Neutrophil (primary cell): ENCODE data around the gene SOX5.

Experiments used
- H3K27ac ChIP-seq: fragments of 200-600 bp; sonication (generic); 2 replicates; pipeline ENCODE4 v1.5.1; 2016; ENCODE audit warnings: mild to moderate bottlenecking, moderate library complexity
- H3K27me3 ChIP-seq: fragments of 200-600 bp; sonication (generic); 2 replicates; pipeline ENCODE4 v1.6.0; 2016; ENCODE audit warnings: mild to moderate bottlenecking
- H3K36me3 ChIP-seq: fragments of 200-600 bp; sonication (generic); 2 replicates; pipeline ENCODE4 v1.5.1; 2017
- H3K4me1 ChIP-seq, 2 experiments: fragments of 200-600 bp in 1 of 2; sonication (generic) in 1 of 2; 1 replicate in 1 of 2; 2 replicates in 1 of 2; pipeline versions ENCODE4 v1.5.1 to v1.6.1; 2013 to 2016; ENCODE audit warnings: low read depth in 1 of 2, low read length in 1 of 2, mild to moderate bottlenecking in 1 of 2, moderate library complexity in 1 of 2; ENCODE audit not compliant: control insufficient read depth in 1 of 2, insufficient read depth in 1 of 2
- H3K4me3 ChIP-seq, 2 experiments: fragments of 200-600 bp in 1 of 2; sonication (generic) in 1 of 2; 1 replicate in 1 of 2; 2 replicates in 1 of 2; pipeline ENCODE4 v1.5.1; 2013 to 2016; ENCODE audit warnings: low read depth in 1 of 2, low read length in 1 of 2, mild to moderate bottlenecking in 1 of 2, moderate library complexity in 1 of 2
- H3K9me3 ChIP-seq: fragments of 200-600 bp; sonication (generic); 2 replicates; pipeline ENCODE4 v1.5.1; 2016
- CTCF ChIP-seq: fragments of 200-600 bp; sonication (generic); IDR thresholded peaks from 2 replicates; pipeline ENCODE4 v1.5.1; 2016; ENCODE audit warnings: antibody characterized with exemption

The SOX5 gene

GRCh38 chr12:23560611-23561010 is 388.9 kb downstream of the SOX5 start:
- no peak for TF ChIP-seq CTCF
- H3K36me3 ChIP-seq: no peaks in the 10 kb centered on the region
- no peaks in the 10 kb centered on the region for H3K4me1 ChIP-seq
- no peak overlapping the region for H3K4me3 ChIP-seq
- no peak overlapping the region for H3K27ac ChIP-seq
- no peaks in the 10 kb centered on the region for H3K9me3 ChIP-seq
- H3K27me3 ChIP-seq: no peaks in the 10 kb centered on the region

- no peaks in the 10 kb centered on the region for H3K4me1 ChIP-seq
- no peak overlapping the region for H3K27ac ChIP-seq
- no peaks in the 10 kb centered on the region for H3K9me3 ChIP-seq
- H3K4me3 ChIP-seq: no peak overlapping the region
- TF ChIP-seq CTCF: no peak
- H3K36me3 ChIP-seq: no peaks in the 10 kb centered on the region
- H3K27me3 ChIP-seq: no peaks in the 10 kb centered on the region
Measured at GRCh38 chr12:23559268-23559753, 390.2 kb downstream of the SOX5 start.

- Histone ChIP-seq H3K27ac (no peak overlapping the region), H3K27me3 (no peaks in the 10 kb centered on the region), H3K4me3 (no peak overlapping the region), H3K4me1 (no peaks in the 10 kb centered on the region), H3K36me3 (no peaks in the 10 kb centered on the region), H3K9me3 (no peaks in the 10 kb centered on the region)
- TF ChIP-seq CTCF: no peak
Measured at GRCh38 chr12:23556661-23557060, 392.8 kb downstream of the SOX5 start.

GRCh38 chr12:23555825-23556207 is 393.7 kb downstream of the SOX5 start:
- Histone ChIP-seq H3K4me3 (no peak overlapping the region), H3K4me1 (no peaks in the 10 kb centered on the region), H3K9me3 (no peaks in the 10 kb centered on the region), H3K36me3 (no peaks in the 10 kb centered on the region), H3K27me3 (no peaks in the 10 kb centered on the region), H3K27ac (no peak overlapping the region)
- no peak for TF ChIP-seq CTCF

GRCh38 chr12:23555180-23555824 is 394.2 kb downstream of the SOX5 start:
- no peak for TF ChIP-seq CTCF
- no peaks in the 10 kb centered on the region for H3K27me3 ChIP-seq
- H3K4me1 ChIP-seq: no peaks in the 10 kb centered on the region
- no peaks in the 10 kb centered on the region for H3K9me3 ChIP-seq
- no peaks in the 10 kb centered on the region for H3K36me3 ChIP-seq
- H3K27ac ChIP-seq: no peak overlapping the region
- no peak overlapping the region for H3K4me3 ChIP-seq
